LNCaP clone FGC (cell line): ENCODE results near the gene PRMT7.

ENCODE experiments used
- DNase-seq: peaks from one replicate; pipeline ENCODE4 v3.0.0-alpha.2; 2011; ENCODE audit warnings: low read depth
- H3K4me3 ChIP-seq: 2 replicates; pipeline ENCODE4 v1.5.1; 2011; ENCODE audit warnings: mild to moderate bottlenecking, low read depth, low read length, control low read depth
- TF ChIP-seq, protein P1 (sequence below): IDR thresholded peaks from 2 replicates; pipeline ENCODE4 v1.5.1; 2012; ENCODE audit warnings: mild to moderate bottlenecking; ENCODE audit not compliant: control insufficient read depth, insufficient read depth; ENCODE audit errors: extremely low read depth

PRMT7 gene

DNA sequence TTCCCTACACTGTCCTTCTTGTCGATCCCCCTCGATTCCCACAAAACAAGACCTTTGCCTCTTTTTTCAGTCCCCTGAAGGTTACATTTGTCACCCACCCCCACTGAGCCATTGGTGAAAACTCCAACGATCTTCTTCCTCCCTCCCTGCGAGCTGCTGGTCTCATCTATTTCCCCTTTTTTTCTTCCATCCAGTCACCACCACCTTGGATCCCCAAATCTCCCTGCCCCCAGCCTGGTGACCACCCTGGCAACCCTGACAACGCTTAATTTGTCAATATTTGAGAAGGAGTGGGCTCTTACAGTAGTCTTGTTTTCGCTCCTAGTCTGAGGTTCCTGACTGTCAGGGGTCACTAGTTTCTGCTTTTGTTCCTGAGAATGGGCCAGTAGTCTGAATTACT, 74.6 kb downstream of the PRMT7 start:
- no peak for DNase-seq
- TF ChIP-seq, protein P1, sequence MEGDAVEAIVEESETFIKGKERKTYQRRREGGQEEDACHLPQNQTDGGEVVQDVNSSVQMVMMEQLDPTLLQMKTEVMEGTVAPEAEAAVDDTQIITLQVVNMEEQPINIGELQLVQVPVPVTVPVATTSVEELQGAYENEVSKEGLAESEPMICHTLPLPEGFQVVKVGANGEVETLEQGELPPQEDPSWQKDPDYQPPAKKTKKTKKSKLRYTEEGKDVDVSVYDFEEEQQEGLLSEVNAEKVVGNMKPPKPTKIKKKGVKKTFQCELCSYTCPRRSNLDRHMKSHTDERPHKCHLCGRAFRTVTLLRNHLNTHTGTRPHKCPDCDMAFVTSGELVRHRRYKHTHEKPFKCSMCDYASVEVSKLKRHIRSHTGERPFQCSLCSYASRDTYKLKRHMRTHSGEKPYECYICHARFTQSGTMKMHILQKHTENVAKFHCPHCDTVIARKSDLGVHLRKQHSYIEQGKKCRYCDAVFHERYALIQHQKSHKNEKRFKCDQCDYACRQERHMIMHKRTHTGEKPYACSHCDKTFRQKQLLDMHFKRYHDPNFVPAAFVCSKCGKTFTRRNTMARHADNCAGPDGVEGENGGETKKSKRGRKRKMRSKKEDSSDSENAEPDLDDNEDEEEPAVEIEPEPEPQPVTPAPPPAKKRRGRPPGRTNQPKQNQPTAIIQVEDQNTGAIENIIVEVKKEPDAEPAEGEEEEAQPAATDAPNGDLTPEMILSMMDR: no peak
- H3K4me3 ChIP-seq: no peak overlapping the region

DNA sequence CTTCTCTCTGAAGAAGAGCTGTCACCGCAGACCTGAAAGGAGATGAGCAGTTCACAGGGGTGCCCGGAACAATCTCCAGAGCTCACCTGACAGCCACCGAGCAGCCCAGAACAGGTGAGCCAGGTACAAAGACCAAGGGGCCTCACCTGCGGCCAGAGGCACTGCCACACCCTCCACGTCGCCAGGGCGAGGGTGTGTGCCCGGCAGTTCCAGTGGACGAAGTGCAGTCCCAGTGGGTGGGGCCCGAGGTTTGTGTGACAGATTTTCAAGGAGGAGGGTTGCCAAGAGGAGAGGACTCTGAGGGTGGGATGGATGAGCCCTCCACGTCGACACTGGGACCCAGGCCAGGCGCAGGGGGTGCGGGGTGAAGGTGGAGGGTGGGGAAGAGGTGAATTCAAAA, 75.8 kb downstream of the PRMT7 start:
- no peak overlapping the region for H3K4me3 ChIP-seq
- no peak for DNase-seq
- TF ChIP-seq, protein P1: no peak

DNA sequence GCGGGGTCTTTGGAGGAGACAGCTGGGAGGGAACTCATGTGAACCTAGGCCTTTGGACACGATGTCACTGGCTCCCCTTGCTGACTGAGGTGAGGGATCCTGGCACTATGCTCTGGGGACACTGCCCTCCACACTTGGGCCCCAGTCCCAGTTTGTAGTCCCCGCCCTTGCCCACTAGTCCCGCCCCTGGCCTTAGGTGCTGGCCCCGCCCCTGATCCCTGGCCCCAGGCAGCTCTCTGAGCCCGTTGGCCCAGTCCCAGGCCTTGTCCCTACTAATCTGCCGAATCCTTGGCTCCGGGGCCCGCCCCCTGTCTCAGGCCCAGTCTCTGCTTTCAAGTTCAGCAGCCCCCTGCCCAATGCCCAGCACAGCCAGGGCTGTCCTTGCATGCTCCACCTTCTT, 76.5 kb downstream of the PRMT7 start:
- TF ChIP-seq, protein P1: no peak
- DNase-seq: no peak
- H3K4me3 ChIP-seq: no peak overlapping the region

DNA sequence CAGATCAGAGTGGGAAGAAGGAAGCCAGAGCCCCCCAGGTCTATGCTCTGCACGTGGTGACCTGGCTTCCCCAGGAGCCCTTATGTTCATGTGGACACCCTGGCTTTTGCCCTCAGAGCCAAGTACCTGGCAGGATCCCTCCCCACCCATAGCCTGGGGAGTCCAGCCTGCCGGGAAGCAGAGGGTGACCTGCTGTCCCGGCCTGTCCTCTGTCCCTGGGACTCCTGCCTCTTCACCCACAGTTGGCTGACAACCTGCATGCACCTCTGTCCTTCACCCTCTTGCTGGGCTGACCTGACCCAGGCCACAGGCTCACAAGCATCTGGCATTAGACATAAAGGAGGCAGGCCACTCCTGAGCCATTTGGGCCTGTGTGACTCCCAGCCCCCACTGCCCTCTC, 77.3 kb downstream of the PRMT7 start:
- no peak overlapping the region for H3K4me3 ChIP-seq
- DNase-seq: no peak
- TF ChIP-seq, protein P1: no peak

DNA sequence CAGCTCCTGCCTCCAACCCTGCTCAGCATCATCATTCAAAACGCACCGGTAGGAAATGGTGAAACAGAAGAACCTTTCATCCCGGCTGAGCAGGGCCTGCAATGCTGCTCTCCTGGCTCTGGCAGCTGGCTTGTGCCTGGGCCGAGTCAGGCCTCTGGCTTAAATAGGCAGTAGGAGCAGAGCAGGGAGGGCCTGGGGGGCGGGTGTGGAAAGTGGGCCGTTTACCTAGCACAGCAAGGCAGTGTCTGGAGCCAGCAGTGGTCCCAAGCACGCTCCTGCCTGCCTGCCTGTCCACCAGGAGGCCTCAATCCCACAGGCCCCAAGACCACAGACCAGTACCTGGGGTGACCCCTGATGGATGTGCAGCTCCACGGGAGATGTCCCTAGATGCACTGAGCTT, 78.2 kb downstream of the PRMT7 start:
- no peak overlapping the region for H3K4me3 ChIP-seq
- DNase-seq: no peak
- TF ChIP-seq, protein P1: no peak

DNA sequence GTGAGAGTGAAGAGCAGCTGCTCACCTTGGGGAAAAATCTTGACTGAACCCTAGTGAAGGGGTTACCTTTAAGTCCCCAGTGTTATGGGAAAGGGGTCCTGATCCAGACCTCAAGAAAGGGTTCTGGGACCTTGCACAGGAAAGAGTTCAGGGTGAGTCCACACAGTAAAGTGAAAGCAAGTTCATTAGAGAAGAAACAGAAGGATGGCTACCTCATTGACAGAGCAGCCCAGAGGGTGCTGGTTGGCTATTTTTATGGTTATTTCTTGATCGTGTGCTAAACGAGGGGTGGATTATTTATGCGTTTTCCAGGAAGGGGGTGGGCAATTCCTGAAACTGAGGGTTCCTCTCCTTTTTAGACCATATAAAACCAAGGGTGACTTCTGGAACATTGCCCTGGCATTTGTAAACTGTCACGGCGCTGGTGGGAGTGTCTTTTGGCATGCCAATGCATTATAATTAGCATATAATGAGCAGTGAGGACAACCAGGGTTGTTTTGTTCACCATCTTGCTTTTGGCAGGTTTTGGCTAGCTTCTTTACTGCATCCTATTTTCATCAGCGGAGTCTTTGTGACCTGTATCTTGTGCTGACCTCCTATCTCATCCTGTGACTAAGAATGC, 79.0 kb downstream of the PRMT7 start:
- TF ChIP-seq, protein P1: no peak
- DNase-seq: no peak
- H3K4me3 ChIP-seq: no peak overlapping the region

DNA sequence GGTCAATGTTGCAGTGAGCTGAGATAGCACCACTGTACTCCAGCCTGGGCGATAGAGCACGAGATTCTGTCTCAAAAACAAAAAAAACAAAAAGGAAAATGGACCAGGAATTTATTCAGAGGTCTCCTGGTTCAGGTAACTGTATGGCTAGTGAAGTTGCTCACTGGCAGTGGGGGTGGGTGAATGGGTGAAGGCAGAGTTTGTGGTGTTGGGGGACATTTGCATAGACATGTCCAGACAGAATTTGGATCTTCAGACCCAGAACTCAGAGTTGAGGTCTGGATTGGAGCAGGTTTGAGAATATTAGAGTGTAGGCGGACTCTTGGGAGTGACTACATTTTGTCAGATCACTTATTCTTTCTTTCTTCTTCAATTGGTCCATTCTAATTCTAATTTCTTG, 82.5 kb downstream of the PRMT7 start:
- DNase-seq: no peak
- no peak overlapping the region for H3K4me3 ChIP-seq
- TF ChIP-seq, protein P1: no peak
